HFFc6 (cell line): ENCODE data around the gene C3orf18. TPM values are rescaled to one million over a fixed set of nuclear protein-coding genes. Genes with fewer than 3 reads are reported as not detected.

Experiments used
- DNase-seq: peaks from one replicate; pipeline ENCODE4 v3.0.0-alpha.2; 2018
- H3K27ac Mint-ChIP-seq: 2 replicates; pipeline ENCODE4 v1.8.0; 2020; ENCODE audit warnings: mild to moderate bottlenecking, mixed read lengths
- H3K27me3 Mint-ChIP-seq: 2 replicates; pipeline ENCODE4 v1.8.0; 2021; ENCODE audit warnings: mild to moderate bottlenecking, moderate library complexity, mixed read lengths; ENCODE audit not compliant: insufficient read depth
- H3K36me3 Mint-ChIP-seq: 2 replicates; pipeline ENCODE4 v1.8.0; 2021; ENCODE audit warnings: low read depth, mixed read lengths
- H3K4me1 Mint-ChIP-seq: 2 replicates; pipeline ENCODE4 v1.8.0; 2020; ENCODE audit warnings: low read depth, mixed read lengths
- H3K4me3 Mint-ChIP-seq: 2 replicates; pipeline ENCODE4 v1.8.0; 2020; ENCODE audit warnings: mild to moderate bottlenecking, moderate library complexity, mixed read lengths
- H3K9me3 Mint-ChIP-seq: 2 replicates; pipeline ENCODE4 v1.8.0; 2020; ENCODE audit warnings: mild to moderate bottlenecking, mixed read lengths
- CTCF ChIP-seq: fragments of 200-600 bp; sonication (generic); IDR thresholded peaks from 2 replicates; pipeline ENCODE4 v1.5.0; 2021; ENCODE audit warnings: antibody characterized with exemption, mild to moderate bottlenecking
- total RNA-seq, 6 experiments: library from RNA; stranded (reverse); fragmentation: NEBNext Ultra II Directional; extraction: Animal tissue kit (Norgen Biotek cat#: 25700); gene quantifications; 2 replicates in 1 of 6; 3 replicates in 5 of 6; pipeline ENCODE4 v1.2.3, GENCODE V29; 2021

The C3orf18 gene
- total RNA-seq, 6 experiments from 2014 or later: 12.9 to 15.5 (median 14.2) TPM

GRCh38 chr3:50570508-50571279 is 3.1 kb upstream of the C3orf18 start:
- Mint-ChIP-seq H3K36me3 (no peaks in the 10 kb centered on the region), H3K27me3 (peaks cover 3% of the 10 kb centered on the region), H3K27ac (peak overlapping the region; percentile 95; the same call in 1 of the 2 replicates), H3K4me3 (peak overlapping the region; percentile 98), H3K9me3 (no peaks in the 10 kb centered on the region), H3K4me1 (peaks cover 31% of the 10 kb centered on the region)
- DNase-seq: no peak
- no peak for TF ChIP-seq CTCF

- peak; percentile 94 for DNase-seq
- Mint-ChIP-seq H3K4me3 (peak within 1 kb of the TSS; percentile 98), H3K36me3 (0 out of 2 replicates have a peak, but pooled peaks cover 6% of the 10 kb centered on the region), H3K4me1 (peaks cover 36% of the 10 kb centered on the region), H3K27ac (peak within 1 kb of the TSS; percentile 95), H3K9me3 (no peaks in the 10 kb centered on the region), H3K27me3 (peaks cover 8% of the 10 kb centered on the region)
- TF ChIP-seq CTCF: no peak
These were observed 1.6 kb upstream of the C3orf18 start, which contains the start of gene HEMK1 for GRCh38 chr3:50568947-50569749. TSS of gene HEMK1 (plus strand) at chr3:50569522. CDS start at chr3:50571105, 1,583 bp downstream.

- H3K4me3 Mint-ChIP-seq: peak overlapping the region; percentile 89
- TF ChIP-seq CTCF: no peak
- peaks cover 8% of the 10 kb centered on the region for H3K27me3 Mint-ChIP-seq
- H3K4me1 Mint-ChIP-seq: peaks cover 55% of the 10 kb centered on the region
- H3K27ac Mint-ChIP-seq: no peak overlapping the region; the same call in 1 of the 2 replicates
- no peaks in the 10 kb centered on the region for H3K9me3 Mint-ChIP-seq
- DNase-seq: no peak
- H3K36me3 Mint-ChIP-seq: 0 out of 2 replicates have a peak, but pooled peaks cover 6% of the 10 kb centered on the region
These were observed 549 bp downstream of the C3orf18 start for GRCh38 chr3:50567011-50567385.

- peaks cover 6% of the 10 kb centered on the region for H3K27me3 Mint-ChIP-seq
- DNase-seq: no peak
- H3K27ac Mint-ChIP-seq: no peak overlapping the region
- peaks cover 51% of the 10 kb centered on the region for H3K4me1 Mint-ChIP-seq
- no peaks in the 10 kb centered on the region for H3K9me3 Mint-ChIP-seq
- no peak overlapping the region for H3K4me3 Mint-ChIP-seq
- 0 out of 2 replicates have a peak, but pooled peaks cover 6% of the 10 kb centered on the region for H3K36me3 Mint-ChIP-seq
- no peak for TF ChIP-seq CTCF
These were observed 3.2 kb downstream of the C3orf18 start for GRCh38 chr3:50564321-50564720.

GRCh38 chr3:50563867-50564266 is 3.7 kb downstream of the C3orf18 start:
- Mint-ChIP-seq H3K27me3 (peaks cover 6% of the 10 kb centered on the region), H3K9me3 (no peaks in the 10 kb centered on the region)

More at GRCh38 chr3:50563867-50564266, 3.7 kb downstream of the C3orf18 start:
- peaks cover 51% of the 10 kb centered on the region for H3K4me1 Mint-ChIP-seq
- no peak for TF ChIP-seq CTCF
- H3K27ac Mint-ChIP-seq: peak overlapping the region; percentile 90; the same call in 1 of the 2 replicates
- H3K4me3 Mint-ChIP-seq: 0 out of 2 replicates have a peak overlapping the region, but pooled peaks have one; percentile 9
- H3K36me3 Mint-ChIP-seq: 0 out of 2 replicates have a peak, but pooled peaks cover 6% of the 10 kb centered on the region
- no peak for DNase-seq
